ENCODE measurements around the gene NARS2.

GRCh38 chr11:78427615-78428265 lies 146.9 kb downstream of the NARS2 start:
- TF ChIP-seq CTCF (IDR thresholded peaks at IDR 0.05) (no peak), POLR2A (IDR thresholded peaks at IDR 0.05) (no peak)

All from thyroid gland (tissue), 4 donors.